HG02610 (cell line): ENCODE measurements around the gene CCDC74A.
"Not testable (repeated sequence)": the region's sequence is repeated elsewhere in the genome, so short reads cannot be mapped to it uniquely, and the experiment has no call there.

Experiments
- ATAC-seq: cut with Tn5 transposase; IDR thresholded peaks from one replicate; pipeline ENCODE4 v1.9.1; 2021; ENCODE audit warnings: mild to moderate bottlenecking, moderate library complexity; ENCODE audit not compliant: unreplicated experiment

CCDC74A gene

DNA sequence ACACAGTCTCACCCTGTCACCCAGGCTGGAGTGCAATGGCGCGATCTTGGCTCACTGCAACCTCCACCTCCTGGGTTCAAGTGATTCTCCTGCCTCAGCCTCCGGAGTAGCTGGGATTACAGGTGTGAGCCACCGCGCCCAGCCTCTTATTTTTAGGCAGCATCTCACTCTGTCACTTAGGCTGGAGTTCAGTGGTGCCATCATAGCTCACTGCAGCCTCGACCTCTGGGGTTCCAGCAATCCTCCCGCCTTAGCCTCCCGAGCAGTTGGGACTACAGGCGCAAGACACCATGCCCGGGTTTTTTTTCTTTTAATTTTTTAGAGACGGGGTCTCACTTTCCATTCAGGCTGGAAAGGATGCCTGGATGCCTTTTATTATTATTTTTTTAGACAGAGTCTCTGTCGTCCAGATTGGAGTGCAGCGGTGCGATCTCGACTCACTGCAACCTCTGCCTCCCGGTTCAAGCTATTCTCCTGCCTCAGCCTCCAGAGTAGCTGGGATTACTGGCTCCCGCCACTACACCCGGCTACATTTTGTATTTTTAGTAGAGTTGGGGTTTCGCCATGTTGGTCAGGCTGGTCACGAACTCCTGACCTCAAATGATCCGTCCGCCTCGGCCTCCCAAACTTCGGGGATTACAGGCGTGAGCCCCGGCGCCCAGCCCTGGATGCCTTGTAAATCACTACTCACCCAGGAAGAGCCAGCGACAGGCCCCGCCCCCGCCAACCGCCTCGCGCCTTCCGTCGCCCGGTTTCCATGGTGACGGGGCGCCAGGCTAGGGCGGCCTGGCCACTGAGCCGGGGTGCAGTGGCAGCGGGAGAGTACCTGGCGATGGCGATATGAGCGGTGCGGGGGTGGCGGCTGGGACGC is at the start of gene CCDC74A:
TSS of gene CCDC74A (plus strand) at position 758 of the 871 bp plus-strand sequence. CDS start at position 841, 83 bp downstream.
- peak; percentile 83 for ATAC-seq

DNA sequence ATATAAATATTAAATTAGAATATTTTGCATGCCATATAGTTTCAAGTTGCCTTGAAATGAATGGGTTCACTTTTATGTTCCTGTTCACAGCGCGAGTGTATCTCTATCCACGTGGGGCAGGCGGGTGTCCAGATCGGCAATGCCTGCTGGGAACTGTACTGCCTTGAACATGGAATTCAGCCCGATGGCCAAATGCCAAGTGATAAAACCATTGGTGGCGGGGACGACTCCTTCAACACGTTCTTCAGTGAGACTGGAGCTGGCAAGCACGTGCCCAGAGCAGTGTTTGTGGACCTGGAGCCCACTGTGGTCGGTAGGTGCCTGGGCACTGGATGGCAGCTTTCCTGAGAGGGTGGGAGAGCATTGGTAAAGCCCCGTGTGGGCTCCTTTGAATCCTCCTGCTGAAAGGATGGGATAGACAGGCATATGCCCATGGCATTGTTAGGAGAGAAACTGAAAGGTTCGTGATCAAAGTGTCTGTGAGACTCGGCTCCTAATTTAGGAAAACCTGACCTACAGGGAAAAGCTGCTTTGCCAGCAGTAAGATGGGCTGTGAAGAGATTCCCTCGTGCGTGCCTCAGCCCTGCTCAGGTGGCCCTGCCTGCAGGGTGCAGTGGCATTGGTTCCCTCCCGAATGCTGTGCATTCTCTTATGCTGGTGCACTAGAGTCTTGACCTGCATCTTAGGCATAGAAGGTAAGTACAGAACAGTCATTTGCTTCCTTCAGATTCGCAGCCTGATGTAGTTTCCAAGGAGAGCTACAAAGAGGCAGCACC is 49.4 kb upstream of the CCDC74A start:
- ATAC-seq, result not testable (repeated sequence)

DNA sequence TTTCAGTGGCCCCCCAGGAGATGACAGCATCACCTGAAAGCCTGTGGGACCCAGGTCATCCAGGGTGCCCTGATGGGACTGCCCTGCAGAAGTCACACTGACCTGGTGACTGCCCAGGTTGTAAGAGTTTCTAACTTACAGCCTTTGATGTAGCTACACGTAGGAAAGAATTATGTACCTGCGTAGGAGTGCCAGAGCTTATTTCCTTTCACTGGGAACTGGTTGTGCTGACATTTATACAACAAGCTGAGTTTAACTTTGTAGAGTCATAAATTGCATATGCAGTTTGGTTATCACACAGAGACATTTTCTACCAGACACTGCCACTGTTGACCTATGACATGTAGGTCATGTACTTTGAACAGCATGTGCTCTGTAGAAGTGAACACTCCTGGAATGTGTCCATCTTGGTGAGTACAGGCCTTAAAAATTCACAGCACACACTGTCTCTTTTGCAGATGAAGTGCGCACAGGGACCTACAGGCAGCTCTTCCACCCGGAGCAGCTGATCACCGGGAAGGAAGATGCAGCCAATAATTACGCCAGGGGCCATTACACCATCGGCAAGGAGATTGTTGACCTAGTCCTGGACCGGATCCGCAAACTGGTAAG is 48.7 kb upstream of the CCDC74A start:
- not testable (repeated sequence) for ATAC-seq

DNA sequence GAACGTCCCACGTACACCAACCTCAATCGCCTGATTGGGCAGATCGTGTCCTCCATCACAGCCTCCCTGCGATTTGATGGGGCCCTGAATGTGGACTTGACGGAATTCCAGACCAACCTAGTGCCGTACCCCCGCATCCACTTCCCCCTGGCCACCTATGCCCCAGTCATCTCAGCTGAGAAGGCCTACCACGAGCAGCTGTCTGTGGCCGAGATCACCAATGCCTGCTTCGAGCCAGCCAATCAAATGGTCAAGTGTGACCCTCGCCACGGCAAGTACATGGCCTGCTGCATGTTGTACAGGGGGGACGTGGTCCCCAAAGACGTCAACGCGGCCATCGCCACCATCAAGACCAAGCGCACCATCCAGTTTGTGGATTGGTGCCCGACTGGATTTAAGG is 47.3 kb upstream of the CCDC74A start:
- not testable (repeated sequence) for ATAC-seq

DNA sequence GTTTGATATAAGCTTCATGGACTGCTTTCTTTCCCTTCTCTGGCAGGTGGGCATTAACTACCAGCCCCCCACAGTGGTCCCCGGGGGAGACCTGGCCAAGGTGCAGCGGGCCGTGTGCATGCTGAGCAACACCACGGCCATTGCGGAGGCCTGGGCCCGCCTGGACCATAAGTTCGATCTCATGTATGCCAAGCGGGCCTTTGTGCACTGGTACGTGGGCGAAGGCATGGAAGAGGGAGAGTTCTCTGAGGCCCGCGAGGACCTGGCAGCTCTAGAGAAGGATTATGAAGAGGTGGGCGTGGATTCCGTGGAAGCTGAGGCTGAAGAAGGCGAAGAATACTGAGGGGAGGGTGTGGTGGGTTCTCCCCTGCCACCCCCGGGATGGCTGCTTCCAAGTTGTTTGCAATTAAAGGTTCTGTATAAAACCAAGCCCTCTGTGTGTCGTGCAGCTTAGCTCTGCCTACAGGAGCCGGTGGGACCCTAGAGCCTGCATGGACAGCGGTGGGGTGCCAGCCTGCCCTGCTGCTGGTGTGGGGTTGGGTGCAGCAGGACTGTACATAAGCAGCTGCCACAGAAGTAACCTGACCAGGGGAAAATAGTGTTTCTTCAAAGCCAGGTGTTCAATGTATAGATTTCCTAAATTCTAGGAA is 45.1 kb upstream of the CCDC74A start:
- ATAC-seq, result not testable (repeated sequence)

DNA sequence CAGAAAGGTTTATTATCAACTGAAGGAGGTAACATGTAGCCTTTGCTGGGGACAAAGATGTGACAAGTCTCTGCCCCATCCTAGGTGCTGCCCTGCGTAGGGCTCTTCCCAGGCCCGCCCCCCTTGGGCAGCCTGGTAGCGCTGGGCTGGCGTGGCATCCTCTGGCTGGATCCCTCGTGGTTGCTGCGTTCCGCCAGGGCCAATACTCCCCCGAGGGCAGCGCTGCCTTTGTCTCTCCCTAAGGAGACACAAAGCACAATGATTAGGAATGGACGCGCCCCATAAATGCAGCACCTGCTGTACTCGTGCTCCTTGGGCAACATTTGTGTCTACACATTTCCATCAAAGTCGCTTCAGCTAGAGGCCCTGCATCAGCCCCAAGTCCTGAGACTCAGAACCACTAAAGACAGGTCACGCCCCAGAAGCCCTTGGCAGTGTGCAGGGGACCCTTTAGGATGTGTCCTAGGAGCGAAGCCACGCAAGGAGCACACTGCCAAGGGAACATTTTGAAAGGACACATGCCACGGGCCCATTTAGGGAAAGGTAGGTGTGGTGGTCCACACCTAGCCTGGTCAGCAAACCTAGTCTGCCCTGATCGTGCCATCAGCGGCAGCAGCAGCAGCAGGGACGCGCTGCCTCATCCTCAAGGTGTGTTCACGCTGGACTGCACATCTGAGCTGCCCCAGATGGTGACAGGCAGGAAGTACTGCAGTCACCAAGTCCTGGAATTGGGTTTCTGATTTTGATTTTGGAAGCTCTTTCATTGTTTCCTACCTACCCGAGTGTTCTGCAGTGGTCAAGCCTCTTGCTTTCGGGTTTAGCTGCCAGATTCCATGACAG is 43.5 kb upstream of the CCDC74A start:
- not testable (repeated sequence) for ATAC-seq

DNA sequence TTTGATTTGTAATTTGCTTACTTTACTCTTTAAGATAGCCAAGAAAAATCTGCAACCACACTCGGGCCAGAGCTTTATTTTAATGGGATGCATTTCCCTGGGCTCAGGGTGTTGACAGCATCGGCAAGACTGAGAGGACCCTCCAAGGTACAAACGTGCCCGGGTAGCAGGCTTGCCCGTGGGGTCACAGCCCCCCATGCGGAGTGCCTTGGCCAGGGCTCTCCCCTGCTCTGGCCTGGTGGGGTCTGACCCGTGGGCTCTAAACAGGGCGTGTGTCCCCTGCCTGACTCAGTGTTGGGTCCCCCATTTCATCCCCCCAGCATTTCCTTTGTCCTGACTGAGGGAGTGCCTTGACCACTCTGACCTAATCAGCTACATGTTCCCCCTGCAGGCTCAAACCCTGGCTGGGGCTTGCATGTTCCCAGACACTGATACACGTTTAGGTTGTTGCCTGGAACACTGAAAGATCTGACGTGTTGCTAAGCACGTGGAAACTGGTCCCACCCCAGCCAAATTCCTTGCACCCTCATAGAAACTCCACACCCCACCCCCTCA is 42.7 kb upstream of the CCDC74A start:
- ATAC-seq, result not testable (repeated sequence)

DNA sequence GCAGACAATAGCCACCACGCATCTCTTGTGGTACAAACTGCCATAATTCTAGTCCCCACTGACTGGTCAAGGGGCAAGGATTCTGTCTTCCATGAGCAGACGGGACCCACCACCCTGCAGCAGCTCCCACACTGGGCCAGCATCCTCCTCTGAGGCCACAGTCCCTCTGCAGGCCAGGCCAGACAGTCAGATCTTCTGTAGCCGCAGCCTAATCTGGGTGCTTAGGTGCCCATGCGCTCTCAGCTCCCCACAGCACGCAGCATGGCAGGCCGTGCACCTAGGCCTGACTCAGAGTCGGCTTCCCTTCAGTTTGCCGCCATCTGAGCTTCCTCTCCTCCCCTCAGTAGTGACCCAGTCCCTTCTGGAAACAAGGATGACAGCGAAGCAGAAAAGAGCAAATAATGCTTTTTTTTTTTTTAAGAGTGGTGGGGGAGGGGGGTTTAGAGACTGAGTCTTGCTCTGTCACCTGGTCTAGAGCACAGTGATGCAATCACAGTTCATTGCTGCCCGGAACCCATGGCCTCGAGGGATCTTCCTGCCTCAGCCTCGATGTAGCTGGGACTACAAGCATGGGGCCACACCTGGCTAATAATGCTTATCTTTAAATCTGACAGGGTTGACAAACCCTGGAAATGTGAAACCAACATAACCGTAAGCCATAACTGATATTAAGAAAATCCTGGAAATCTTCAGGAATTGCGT is 41.3 kb upstream of the CCDC74A start:
- ATAC-seq, result not testable (repeated sequence)

DNA sequence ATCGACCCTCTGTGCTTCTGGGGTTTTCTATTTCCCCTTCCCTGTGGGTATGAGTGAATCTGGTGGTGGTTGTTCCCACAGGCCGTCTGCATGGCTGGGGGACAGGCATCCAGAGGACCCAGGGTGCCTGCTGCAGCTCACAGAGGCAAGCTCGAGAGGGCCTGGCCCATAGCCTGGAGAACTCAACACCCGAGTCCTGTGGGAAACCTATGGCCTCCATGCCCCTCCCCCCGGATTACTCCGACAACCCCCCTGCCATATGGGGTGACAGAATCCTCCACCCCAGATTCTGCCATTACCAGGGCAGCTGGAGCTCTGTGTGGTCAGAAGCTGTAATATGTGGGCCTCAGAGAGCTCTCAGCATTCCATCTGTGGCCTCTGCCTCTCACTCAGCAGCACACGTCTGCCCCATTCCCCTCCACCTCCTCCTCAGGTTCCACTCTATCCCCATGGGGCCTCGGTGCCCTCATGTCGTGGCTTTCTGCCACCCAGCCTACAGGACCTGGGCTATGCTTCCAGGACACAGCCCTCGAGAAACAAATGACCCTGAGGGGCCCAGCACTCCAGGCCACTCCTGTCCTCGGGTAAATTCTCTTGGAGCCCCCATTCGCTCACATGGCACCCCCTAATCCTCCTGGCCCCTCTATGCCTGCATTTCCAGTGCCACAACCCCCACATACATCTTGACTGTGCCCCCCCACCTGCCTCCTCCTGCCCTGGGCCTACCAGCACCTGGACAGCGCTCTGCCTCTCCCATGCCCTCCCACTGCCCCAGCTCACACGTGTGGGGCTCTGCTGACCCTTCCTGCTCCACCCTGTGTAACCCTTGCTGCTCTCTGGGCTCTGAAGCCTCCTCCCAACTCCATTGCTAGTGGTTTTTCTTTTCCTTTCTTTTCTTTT is 39.1 kb upstream of the CCDC74A start:
- no peak for ATAC-seq

DNA sequence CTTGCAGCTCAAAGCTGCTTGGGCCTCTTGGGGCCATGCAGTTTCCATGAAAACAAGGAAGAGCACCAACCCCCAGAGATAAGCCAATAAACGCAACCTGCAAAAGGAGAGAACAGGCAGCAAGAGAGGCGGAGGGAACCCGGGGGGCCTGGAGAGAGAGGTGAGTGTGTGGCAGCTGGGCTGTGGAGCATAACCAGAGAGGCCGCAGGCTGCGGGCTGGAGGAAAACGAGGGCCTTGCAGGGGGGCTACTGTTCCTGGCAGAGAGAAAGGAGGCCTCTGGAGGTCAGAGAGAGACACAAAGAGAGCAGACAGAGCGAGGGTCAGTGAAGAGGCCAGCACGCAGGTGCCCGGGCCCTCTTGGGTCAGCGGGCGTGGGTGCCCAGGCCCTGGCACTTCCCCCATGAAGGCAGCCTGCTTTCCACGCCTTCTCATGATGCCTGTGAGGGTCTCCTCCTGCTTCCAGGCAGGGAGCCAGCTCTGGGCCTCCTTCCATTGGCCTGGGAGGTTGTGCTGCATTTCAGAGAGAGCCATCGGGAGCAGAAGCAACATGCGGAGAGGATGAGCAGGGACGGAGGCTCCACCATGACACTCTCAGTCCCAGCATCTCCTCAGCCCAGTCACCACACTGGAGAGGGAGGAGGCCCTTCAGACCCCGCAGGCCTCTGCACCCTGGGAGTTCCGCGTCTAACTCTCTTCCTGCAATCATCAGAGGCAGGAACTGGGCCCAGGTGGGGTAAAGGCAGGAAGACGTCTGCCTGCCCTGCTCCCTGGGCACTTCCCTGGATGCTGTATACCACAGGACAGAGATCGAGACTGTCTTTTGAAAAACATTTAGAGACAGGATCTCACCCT is 36.8 kb upstream of the CCDC74A start:
- ATAC-seq, result not testable (repeated sequence)

DNA sequence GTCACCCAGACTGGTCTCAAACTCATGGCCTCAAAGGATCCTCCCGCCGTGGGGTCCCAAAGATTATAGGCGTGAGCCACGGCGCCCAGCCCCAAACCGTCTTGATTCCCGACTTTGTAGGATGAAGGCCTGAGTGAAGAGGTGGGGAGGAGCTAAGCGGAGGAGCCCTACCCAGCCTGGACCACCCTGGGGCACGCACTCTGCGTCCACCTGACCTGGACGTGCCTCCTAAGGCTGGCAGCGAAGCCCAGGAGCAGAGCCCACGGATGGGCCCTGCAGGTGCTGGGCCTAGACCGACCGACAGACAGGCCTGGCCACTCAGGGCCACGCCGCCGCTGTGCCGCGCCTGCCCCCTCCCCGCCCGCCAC is 36.2 kb upstream of the CCDC74A start:
- not testable (repeated sequence) for ATAC-seq

DNA sequence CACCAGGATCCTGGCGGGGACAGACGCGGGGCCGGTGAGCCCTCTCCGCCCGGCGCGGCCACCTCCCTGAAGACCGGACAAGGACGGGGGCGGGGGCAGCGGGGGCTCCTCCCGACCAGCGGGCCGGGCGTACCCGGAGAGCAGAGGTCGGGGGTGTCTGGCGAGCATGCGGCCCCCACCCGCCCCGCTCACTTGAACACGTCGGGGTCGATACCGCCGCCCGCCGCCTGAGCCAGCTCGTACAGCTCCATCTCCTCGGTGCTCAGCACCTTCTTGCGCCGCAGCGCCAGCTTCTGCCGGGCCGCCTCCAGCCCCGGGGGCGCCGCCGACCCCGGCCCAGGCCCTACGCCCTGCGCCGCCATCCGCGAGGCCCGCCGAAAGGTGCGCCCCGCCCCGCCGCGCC is 35.7 kb upstream of the CCDC74A start, which contains the start of gene MZT2A:
TSS of gene MZT2A (minus strand) at position 383 of the 403 bp plus-strand sequence. CDS start at position 362, 21 bp downstream.
- not testable (repeated sequence) for ATAC-seq

DNA sequence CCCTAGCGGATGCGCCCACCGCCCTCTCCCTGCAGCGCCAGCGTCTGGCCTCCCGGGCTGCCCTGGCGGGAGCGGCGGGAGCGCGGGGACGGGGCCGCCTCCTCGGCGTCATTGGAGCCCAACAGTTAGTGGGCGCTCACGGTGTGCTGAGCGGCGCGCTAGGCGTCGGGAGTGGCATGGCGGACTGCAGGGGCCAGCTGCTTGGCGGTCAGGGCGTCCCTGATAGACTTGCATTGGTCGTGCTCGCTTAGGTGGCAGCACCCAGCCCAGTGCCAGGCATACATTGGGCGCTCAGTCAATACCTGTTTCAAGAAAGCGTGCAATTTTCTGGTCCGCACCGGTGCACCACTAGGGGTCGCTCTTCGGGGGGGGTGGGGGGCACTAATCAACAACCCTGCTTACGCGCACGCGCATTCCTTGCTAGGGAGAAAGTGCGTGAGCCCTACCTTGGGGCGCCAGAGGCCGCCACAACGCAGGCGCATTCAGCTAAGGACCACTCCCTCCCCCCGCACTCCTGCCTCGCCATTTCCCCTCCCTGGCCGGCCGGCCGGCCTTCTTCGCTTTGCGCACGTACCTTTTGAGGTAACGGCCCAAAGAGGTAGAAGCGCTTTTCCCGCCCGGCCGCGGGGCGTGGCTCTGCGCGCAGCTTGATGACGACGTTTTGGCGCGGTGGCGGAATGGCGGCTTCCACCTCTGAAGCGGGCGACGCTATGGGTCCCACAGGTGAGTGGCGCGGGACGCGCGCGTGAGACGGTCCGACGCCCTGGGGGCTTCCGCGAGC is 35.1 kb upstream of the CCDC74A start:
- ATAC-seq, result peak; percentile 76

DNA sequence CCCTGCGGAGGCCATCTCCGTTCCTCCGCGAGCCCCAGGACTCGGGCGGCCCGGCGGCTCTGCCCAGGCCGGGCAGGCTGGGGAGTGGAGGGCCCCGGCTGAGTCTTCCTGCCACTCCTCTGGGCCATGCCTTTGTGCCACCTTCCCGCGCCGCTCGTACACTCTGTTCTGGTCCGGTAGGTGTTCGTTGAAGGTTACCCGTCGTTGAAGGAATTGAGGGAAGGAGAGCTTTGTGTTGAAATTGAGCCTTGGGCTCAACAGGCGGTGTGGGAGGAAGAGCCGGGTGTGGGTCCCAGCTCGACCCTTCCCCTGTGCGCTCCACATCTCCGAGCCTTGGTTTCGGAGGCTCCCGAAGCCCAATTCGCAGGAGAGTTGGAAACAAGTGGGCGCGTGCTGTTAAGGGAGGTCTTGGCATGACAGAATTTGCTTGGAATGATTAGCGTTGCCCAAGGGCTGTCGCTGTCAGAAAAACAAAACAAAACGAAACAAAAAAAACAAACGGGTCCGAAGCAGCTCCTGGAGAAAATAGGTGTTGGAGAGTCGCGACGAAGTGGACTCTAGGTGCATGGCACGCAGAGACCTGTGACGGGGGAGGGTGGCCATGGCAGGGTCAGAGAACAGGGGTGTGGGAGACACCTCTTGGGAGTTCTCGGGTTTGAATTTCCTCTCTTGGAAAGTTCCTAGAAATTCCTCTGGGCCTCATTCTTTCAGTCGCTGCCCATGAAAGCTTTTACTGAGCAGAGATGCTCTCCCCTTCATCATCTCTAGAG is 34.3 kb upstream of the CCDC74A start:
- ATAC-seq, result peak; percentile 24

DNA sequence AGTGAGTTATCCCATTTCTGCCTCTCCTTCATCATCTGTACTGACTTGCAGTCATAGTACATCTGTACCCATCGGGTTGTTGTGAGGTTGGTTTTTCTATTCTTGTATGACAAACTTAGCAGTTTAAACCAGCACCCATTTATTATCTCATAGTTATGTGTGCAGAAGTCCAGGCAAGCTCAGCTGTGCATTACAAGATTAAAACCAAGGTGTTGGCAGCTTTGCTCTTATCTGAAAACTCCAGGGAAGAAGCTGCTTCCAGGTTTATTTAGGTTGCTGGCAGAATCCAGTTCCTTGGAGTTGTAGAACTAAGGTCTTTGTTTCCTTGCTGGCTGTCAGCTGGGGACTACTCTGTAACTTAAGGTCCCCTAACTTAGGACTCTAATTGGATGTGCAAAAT is 32.2 kb upstream of the CCDC74A start:
- not testable (repeated sequence) for ATAC-seq
